Heart right ventricle (tissue), 16 donors: ENCODE results near the gene SH3TC1. TPM values are rescaled to one million over a fixed set of nuclear protein-coding genes. Genes with fewer than 3 reads are reported as not detected.

Experiments
- ATAC-seq, 8 donors: fragments of 200-7000 bp; cut with Tn5 transposase; one replicate each; pipeline ENCODE4 v1.9.1; 2020; ENCODE audit warnings: mild to moderate bottlenecking in 8 of 8, moderate library complexity in 8 of 8, moderate number of reproducible peaks in 1 of 8
- DNase-seq, 2 donors: peaks; one replicate each; pipeline ENCODE4 v3.0.0-alpha.2; 2020
- H3K27ac ChIP-seq, 10 donors: fragments of 200-600 bp; sonication (generic) in 2 of 10; one replicate each; pipeline versions ENCODE4 v1.5.0 to v1.8.0; 2020 to 2022; ENCODE audit warnings: mild to moderate bottlenecking in 3 of 10
- H3K27me3 ChIP-seq, 7 donors: fragments of 200-600 bp; one replicate each; pipeline ENCODE4 v1.8.0; 2021 to 2022; ENCODE audit warnings: mild to moderate bottlenecking in 2 of 7
- H3K36me3 ChIP-seq, 9 donors: fragments of 200-600 bp; sonication (generic) in 1 of 9; one replicate each; pipeline versions ENCODE4 v1.5.0 to v1.8.0; 2020 to 2022; ENCODE audit warnings: mild to moderate bottlenecking in 2 of 9
- H3K4me1 ChIP-seq, 9 donors: fragments of 200-600 bp; sonication (generic) in 1 of 9; one replicate each; pipeline versions ENCODE4 v1.5.0 to v1.8.0; 2020 to 2022; ENCODE audit warnings: mild to moderate bottlenecking in 4 of 9
- H3K4me3 ChIP-seq, 10 donors: fragments of 200-600 bp; sonication (generic) in 2 of 10; one replicate each; pipeline versions ENCODE4 v1.5.0 to v1.8.0; 2020 to 2022; ENCODE audit warnings: mild to moderate bottlenecking in 7 of 10, moderate library complexity in 2 of 10
- H3K9me3 ChIP-seq, 11 donors: fragments of 200-600 bp in 10 of 11; sonication (generic) in 2 of 11; one replicate each; pipeline versions ENCODE4 v1.5.0 to v1.8.0; 2013 to 2022; ENCODE audit warnings: mild to moderate bottlenecking in 2 of 11, control low read depth in 1 of 11, moderate library complexity in 1 of 11
- WGBS, 2 donors: extraction: QIAGEN DNeasy Blood & Tissue Kit; methylation state at CpG; one replicate each; pipeline ENCODE4 v1.1.7; 2013; ENCODE audit warnings: inconsistent platforms in 1 of 2; 5-methylcytosine and 5-hydroxymethylcytosine counted together
- intact Hi-C, 10 donors: fragments of 100-400 bp; cut with DNase I; formaldehyde crosslinking; loops; one replicate each; pipeline versions ENCODE4 v1.11.1 to v1.14.2; 2022
- polyA plus RNA-seq, 2 donors: library from polyadenylated mRNA; stranded (reverse); fragments of 200-250 nt; gene quantifications; one replicate each; pipeline ENCODE4 v1.2.3, GENCODE V29; 2013
- total RNA-seq, 10 donors: library from RNA; stranded (reverse); fragmentation: NEBNext Ultra II Directional in 3 of 10; extraction: Animal tissue kit (Norgen Biotek cat#: 25700) in 3 of 10; gene quantifications; one replicate each; pipeline versions ENCODE4 v1.2.1 to v1.2.4, GENCODE V29; 2021 to 2023
- TF ChIP-seq, protein P1 (sequence below), 9 donors: fragments of 200-600 bp; sonication (generic) in 2 of 9; IDR thresholded peaks; one replicate each; pipeline versions ENCODE4 v1.5.0 to v1.8.0; 2021 to 2022; ENCODE audit warnings: antibody characterized with exemption in 9 of 9, mild to moderate bottlenecking in 5 of 9, moderate library complexity in 1 of 9
- donor health status: Arrhythmogenic right ventricular cardiomyopathy.
- donor health status: ischemic (EF 13 %, LVEDD 7.1; RV severe dilation, severe dysfunction).
- donor health status: healthy with polysubstance abuse.
- donor health status: DM: no; HTN: yes; CAD: no.
- donor health status: DM: no; HTN: no; CAD: no.
- donor health status: ischemic (EF 25% LVEDD 6.9; RV normal size, moderate dysfunction).
- donor health status: ischemic (EF 25% LVEDD 5.7; RV mildly dilated, moderate dysfunction).
- donor health status: healthy.
- donor health status: DM: yes; HTN: yes; CAD: no.
- donor health status: Ischemic cardiomyopathy.
- donor health status: ischemic (EF 35%, LVEDD 5.7; RV mildly dilated, moderate dysfunction).
- donor health status: nonischemic (EF 11% LVEDD 7.7; RV severe dilation, severe dysfunction).
- donor health status: DM: yes; HTN: yes; CAD: no.
- donor health status: PGD.
- donor health status: ischemic (EF 29% LVEDD 5.4; RV normal size, mild dysfunction).
- donor health status: nonischemic (EF 23%, LVEDD 6.1; RV moderate dilation, normal function).

SH3TC1 gene
- total and polyA plus RNA-seq, 12 donors = 7.4 to 22.8 (median 11.2) TPM

DNA sequence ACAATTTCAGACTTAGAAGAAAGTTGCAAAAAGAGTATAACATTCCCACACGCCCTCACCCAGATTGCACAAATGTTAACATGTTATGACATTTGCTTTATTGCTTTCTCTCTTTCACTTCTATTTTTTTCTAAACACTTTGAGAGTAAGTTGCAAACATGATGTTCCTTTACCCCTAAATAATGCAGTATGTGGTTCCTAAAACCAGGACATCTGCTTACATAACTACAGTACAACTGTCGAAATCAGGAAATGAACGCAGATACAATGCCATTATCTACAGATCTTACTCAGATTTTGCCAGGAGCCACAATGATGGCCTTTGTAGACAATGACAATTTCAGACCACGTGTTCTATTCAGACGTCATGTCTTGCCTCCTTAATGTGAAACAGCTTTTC, 22.4 kb downstream of the SH3TC1 start:
- 51 to 66% methylated on average over 5 of the region's 5 CpGs for WGBS, 2 donors
- ATAC-seq = peak in 6 of 8 donors; percentile 32 to 79 (median 46)
- no peak for DNase-seq
- Histone ChIP-seq H3K9me3 (peaks cover 0 to 8% (median 0%) of the 10 kb centered on the region in 11 donors), H3K4me3 (no peak overlapping the region), H3K27me3 (no peaks in the 10 kb centered on the region), H3K36me3 (peaks cover 0 to 93% (median 12%) of the 10 kb centered on the region in 9 donors), H3K4me1 (peaks cover 0 to 40% (median 0%) of the 10 kb centered on the region in 9 donors), H3K27ac (peak overlapping the region in 5 of 10 donors; percentile 19 to 82 (median 31))
- intact Hi-C loops = no loop called here
- TF ChIP-seq, protein P1, sequence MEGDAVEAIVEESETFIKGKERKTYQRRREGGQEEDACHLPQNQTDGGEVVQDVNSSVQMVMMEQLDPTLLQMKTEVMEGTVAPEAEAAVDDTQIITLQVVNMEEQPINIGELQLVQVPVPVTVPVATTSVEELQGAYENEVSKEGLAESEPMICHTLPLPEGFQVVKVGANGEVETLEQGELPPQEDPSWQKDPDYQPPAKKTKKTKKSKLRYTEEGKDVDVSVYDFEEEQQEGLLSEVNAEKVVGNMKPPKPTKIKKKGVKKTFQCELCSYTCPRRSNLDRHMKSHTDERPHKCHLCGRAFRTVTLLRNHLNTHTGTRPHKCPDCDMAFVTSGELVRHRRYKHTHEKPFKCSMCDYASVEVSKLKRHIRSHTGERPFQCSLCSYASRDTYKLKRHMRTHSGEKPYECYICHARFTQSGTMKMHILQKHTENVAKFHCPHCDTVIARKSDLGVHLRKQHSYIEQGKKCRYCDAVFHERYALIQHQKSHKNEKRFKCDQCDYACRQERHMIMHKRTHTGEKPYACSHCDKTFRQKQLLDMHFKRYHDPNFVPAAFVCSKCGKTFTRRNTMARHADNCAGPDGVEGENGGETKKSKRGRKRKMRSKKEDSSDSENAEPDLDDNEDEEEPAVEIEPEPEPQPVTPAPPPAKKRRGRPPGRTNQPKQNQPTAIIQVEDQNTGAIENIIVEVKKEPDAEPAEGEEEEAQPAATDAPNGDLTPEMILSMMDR (IDR thresholded peaks at IDR 0.05) = no peak

DNA sequence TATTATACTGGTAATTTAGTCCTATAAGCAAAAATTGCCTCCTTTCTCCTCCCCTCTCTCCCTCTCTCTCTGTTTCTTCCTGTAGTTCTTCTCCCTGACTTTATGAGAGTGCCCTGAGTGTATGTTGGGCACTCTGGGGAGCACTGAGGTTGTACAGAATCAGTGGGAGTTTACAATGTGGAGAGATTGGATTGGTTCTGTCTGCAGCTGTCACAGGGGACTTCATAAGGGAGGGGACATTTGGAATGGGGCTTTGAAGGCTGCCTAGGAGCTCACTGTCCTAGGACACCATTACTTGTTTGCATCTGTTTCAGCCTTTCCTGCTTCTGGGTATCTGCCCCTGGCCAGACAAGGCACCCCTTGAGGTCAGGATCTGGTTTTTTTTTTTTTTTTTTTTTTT, 22.9 kb downstream of the SH3TC1 start:
- H3K4me1 ChIP-seq = peaks cover 0 to 45% (median 0%) of the 10 kb centered on the region in 9 donors
- DNase-seq (no peak), ATAC-seq (no peak)
- TF ChIP-seq, protein P1 (IDR thresholded peaks at IDR 0.05) = no peak
- H3K4me3 ChIP-seq = no peak overlapping the region
- peak overlapping the region in 6 of 10 donors; percentile 24 to 76 (median 40) for H3K27ac ChIP-seq
- intact Hi-C loops = no loop called here
- H3K9me3 ChIP-seq = peaks cover 0 to 8% (median 0%) of the 10 kb centered on the region in 11 donors
- H3K27me3 ChIP-seq = no peaks in the 10 kb centered on the region
- peaks cover 0 to 93% (median 12%) of the 10 kb centered on the region in 9 donors for H3K36me3 ChIP-seq

DNA sequence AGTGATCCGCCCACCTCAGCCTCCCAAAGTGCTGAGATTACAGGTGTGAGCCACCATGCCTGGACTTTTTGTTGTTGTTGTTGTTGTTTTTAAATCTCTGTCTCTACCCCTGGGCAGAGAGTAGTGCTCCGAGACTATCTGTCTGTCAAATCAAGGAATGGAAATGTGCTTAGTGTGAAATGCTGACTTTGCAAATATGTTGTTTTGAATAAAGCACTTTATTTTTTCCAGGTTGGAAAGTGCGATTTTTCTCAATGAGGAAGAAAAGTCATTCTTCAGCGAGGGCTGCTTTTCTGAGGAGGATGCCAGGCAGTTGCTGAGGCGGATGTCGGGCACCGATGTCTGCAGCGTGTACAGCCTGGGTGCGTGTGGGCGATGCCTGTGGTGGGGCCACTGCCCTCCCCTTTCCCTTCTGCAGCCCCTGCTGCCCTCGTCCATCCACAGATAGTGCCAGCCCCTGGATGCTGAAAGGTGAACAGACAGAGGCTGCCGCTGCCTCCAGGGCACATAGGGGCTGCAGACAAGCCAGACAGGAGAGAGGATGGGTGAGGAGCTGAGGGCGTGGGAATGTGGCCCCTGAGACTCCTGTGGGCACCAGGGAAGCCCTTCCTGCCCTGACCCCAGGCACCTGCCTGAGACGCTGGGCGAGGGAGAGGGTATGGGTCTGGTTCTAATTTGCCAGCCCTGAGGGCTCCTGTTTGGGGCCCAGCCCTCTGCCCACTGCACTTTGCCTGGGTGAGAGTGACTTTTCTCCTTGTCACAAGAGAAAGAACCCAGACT, 23.7 kb downstream of the SH3TC1 start:
- no peaks in the 10 kb centered on the region for H3K27me3 ChIP-seq
- H3K9me3 ChIP-seq = peaks cover 0 to 8% (median 0%) of the 10 kb centered on the region in 11 donors
- WGBS, 2 donors = 95 to 97% methylated on average over 15 of the region's 15 CpGs
- ATAC-seq (no peak), DNase-seq (no peak)
- peaks cover 0 to 93% (median 12%) of the 10 kb centered on the region in 9 donors for H3K36me3 ChIP-seq
- H3K4me3 ChIP-seq = no peak overlapping the region
- peaks cover 0 to 53% (median 0%) of the 10 kb centered on the region in 9 donors for H3K4me1 ChIP-seq
- no peak overlapping the region for H3K27ac ChIP-seq
- TF ChIP-seq, protein P1 (IDR thresholded peaks at IDR 0.05) = no peak
- intact Hi-C loops = no loop called here

DNA sequence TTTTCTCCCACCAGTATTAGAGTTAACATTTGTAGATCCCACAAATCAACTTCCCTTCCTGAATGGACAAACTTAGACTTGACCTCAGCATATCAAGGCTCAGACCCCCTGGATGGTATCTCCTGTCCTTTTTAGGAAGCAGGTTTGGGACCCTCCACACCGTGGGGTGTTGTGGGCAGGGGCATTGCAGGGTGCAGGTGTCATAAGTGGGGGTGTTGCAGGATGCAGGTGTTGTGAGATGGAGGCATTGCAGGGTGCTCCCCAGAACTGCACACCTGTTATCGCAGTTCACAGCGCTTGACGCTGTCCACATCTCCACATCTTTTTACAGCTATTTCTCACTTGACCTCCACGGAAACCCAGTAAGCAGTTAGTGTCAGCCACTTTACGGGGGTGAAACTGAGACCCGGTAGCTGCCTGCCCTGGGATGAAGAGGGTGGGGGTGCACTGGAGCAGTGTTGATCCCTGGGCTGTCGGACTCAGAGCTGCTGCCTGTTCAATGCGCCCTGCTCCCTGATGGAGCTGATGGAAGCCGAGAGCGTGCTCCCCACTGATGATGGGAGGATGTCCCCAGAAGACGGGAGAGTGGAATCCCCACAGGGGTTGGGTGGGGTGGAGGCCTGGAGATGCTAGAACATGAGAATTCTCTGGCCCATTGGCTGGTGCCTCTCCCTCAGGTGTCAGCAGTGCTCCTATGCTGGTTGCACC, 25.3 kb downstream of the SH3TC1 start:
- WGBS, 2 donors = 88 to 92% methylated on average over 12 of the region's 12 CpGs
- Histone ChIP-seq H3K36me3 (peaks cover 0 to 89% (median 12%) of the 10 kb centered on the region in 9 donors), H3K4me1 (peaks cover 4 to 66% (median 10%) of the 10 kb centered on the region in 9 donors), H3K9me3 (peaks cover 0 to 8% (median 0%) of the 10 kb centered on the region in 11 donors), H3K27me3 (no peaks in the 10 kb centered on the region), H3K4me3 (no peak overlapping the region), H3K27ac (no peak overlapping the region)
- ATAC-seq (no peak), DNase-seq (peak in 1 of 2 donors; percentile 6)
- TF ChIP-seq, protein P1 (IDR thresholded peaks at IDR 0.05) = no peak
- intact Hi-C loops = no loop called here
